AG09309 (cell line): ENCODE results near the gene DACT2.

Experiments used
- DNase-seq: peaks from one replicate; pipeline ENCODE4 v3.0.0-alpha.2; 2010; ENCODE audit warnings: low read depth
- H3K4me3 ChIP-seq: 2 replicates; pipeline ENCODE4 v1.5.1; 2011; ENCODE audit warnings: mild to moderate bottlenecking, low read depth, low read length, moderate library complexity; ENCODE audit not compliant: control insufficient read depth
- CTCF ChIP-seq: IDR thresholded peaks from 2 replicates; pipeline ENCODE4 v1.5.1; 2011; ENCODE audit warnings: mild to moderate bottlenecking, low read depth, low read length, inconsistent platforms; ENCODE audit not compliant: insufficient read depth, control insufficient read depth; ENCODE audit errors: missing control alignments

Gene DACT2

GRCh38 chr6:168280020-168280898 lies 39.3 kb downstream of the DACT2 start:
- no peak overlapping the region for H3K4me3 ChIP-seq
- no peak for TF ChIP-seq CTCF
- DNase-seq = no peak

GRCh38 chr6:168279403-168279935 lies 40.1 kb downstream of the DACT2 start:
- no peak for TF ChIP-seq CTCF
- H3K4me3 ChIP-seq = no peak overlapping the region
- no peak for DNase-seq

- H3K4me3 ChIP-seq = no peak overlapping the region
- no peak for DNase-seq
- TF ChIP-seq CTCF = no peak
Measured at GRCh38 chr6:168278904-168279303, 40.7 kb downstream of the DACT2 start.

- TF ChIP-seq CTCF = no peak
- no peak overlapping the region for H3K4me3 ChIP-seq
- no peak for DNase-seq
Measured at GRCh38 chr6:168277274-168277669, 42.3 kb downstream of the DACT2 start.

GRCh38 chr6:168276576-168277273 lies 42.9 kb downstream of the DACT2 start:
- no peak overlapping the region for H3K4me3 ChIP-seq
- no peak for DNase-seq
- no peak for TF ChIP-seq CTCF

GRCh38 chr6:168275168-168275567 lies 44.4 kb downstream of the DACT2 start:
- no peak for TF ChIP-seq CTCF
- H3K4me3 ChIP-seq = no peak overlapping the region
- no peak for DNase-seq
